IMR-90 (cell line): ENCODE results near the gene NPEPPS. TPM values are rescaled to one million over a fixed set of nuclear protein-coding genes. Genes with fewer than 3 reads are reported as not detected.

ENCODE experiments used
- ATAC-seq: fragments of 200-7000 bp; cut with Tn5 transposase; 2 replicates; pipeline ENCODE4 v1.9.1; 2020; ENCODE audit warnings: low read depth, mild to moderate bottlenecking, moderate library complexity
- BruUV-seq: library from RNA; stranded (reverse); fragments of 400-500 nt; replicated peaks from 2 replicates; lab custom pipeline; 2021; lab: Mats Ljungman, UMichigan
- CTCF ChIA-PET: fragments of 300-600 bp; formaldehyde crosslinking; extraction: SDS; loops from one replicate; lab custom pipeline; 2021; ENCODE audit warnings: antibody characterized with exemption; lab: Yijun Ruan, JAX
- POLR2A ChIA-PET: fragments of 300-600 bp; sonication (Branson Sonifier 250); formaldehyde crosslinking; loops from one replicate; lab custom pipeline; 2022; ENCODE audit warnings: antibody characterized with exemption; ENCODE audit not compliant: unreplicated experiment; lab: Charles Lee
- DNase-seq: peaks from one replicate; pipeline ENCODE4 v3.0.0; 2013
- H2AFZ ChIP-seq: replicated peaks from 2 replicates; pipeline ENCODE3; 2013; ENCODE audit warnings: low read length, mild to moderate bottlenecking; ENCODE audit not compliant: poor library complexity
- H2AK5ac ChIP-seq: 2 replicates; pipeline ENCODE4 v1.6.1; 2013; ENCODE audit warnings: low read depth, low read length, inconsistent platforms
- H2AK9ac ChIP-seq: replicated peaks from 2 replicates; pipeline ENCODE3; 2013; ENCODE audit warnings: mild to moderate bottlenecking, low read depth, low read length, moderate library complexity; ENCODE audit not compliant: poor library complexity
- H2BK120ac ChIP-seq: 2 replicates; pipeline ENCODE4 v1.6.1; 2013; ENCODE audit warnings: low read depth, low read length, inconsistent platforms
- H2BK15ac ChIP-seq: 3 replicates; pipeline ENCODE4 v1.6.1; 2013; ENCODE audit warnings: low read depth, low read length, inconsistent platforms
- H2BK20ac ChIP-seq: 2 replicates; pipeline ENCODE4 v1.6.1; 2013; ENCODE audit warnings: low read depth, mild to moderate bottlenecking, inconsistent platforms, low read length, moderate library complexity
- H2BK5ac ChIP-seq: 2 replicates; pipeline ENCODE4 v1.6.1; 2013; ENCODE audit warnings: mild to moderate bottlenecking, low read depth, low read length, inconsistent platforms; ENCODE audit not compliant: poor library complexity, severe bottlenecking
- H3K14ac ChIP-seq: replicated peaks from 2 replicates; pipeline ENCODE4 v1.6.1; 2013; ENCODE audit warnings: low read depth, low read length, inconsistent platforms
- H3K18ac ChIP-seq: 2 replicates; pipeline ENCODE4 v1.6.1; 2013; ENCODE audit warnings: low read depth, low read length, control low read depth
- H3K23ac ChIP-seq: 2 replicates; pipeline ENCODE4 v1.6.1; 2013; ENCODE audit warnings: low read depth, low read length, inconsistent platforms
- H3K27ac ChIP-seq: 2 replicates; pipeline ENCODE4 v1.5.1; 2013; ENCODE audit warnings: mild to moderate bottlenecking, control low read depth, low read length; ENCODE audit not compliant: insufficient read depth
- H3K27me3 ChIP-seq: 2 replicates; pipeline ENCODE4 v1.6.1; 2013; ENCODE audit warnings: low read length; ENCODE audit not compliant: control insufficient read depth, insufficient read depth
- H3K36me3 ChIP-seq: 2 replicates; pipeline ENCODE4 v1.6.1; 2013; ENCODE audit warnings: low read length, mixed read lengths; ENCODE audit not compliant: control insufficient read depth, insufficient read depth
- H3K4ac ChIP-seq: 2 replicates; pipeline ENCODE4 v1.6.1; 2013; ENCODE audit warnings: low read depth, low read length, inconsistent platforms
- H3K4me1 ChIP-seq: 2 replicates; pipeline ENCODE4 v1.6.1; 2013; ENCODE audit warnings: low read length, mixed read lengths; ENCODE audit not compliant: control insufficient read depth, insufficient read depth
- H3K4me2 ChIP-seq: 2 replicates; pipeline ENCODE4 v1.6.1; 2013; ENCODE audit warnings: low read depth, mild to moderate bottlenecking, control low read depth, low read length, moderate library complexity
- H3K4me3 ChIP-seq: 2 replicates; pipeline ENCODE4 v1.5.1; 2013; ENCODE audit warnings: low read depth, mild to moderate bottlenecking, control low read depth, low read length, moderate library complexity; ENCODE audit not compliant: insufficient read depth
- H3K56ac ChIP-seq: 2 replicates; pipeline ENCODE4 v1.6.1; 2013; ENCODE audit warnings: low read length, inconsistent platforms; ENCODE audit not compliant: insufficient read depth; ENCODE audit errors: extremely low read depth
- H3K79me1 ChIP-seq, 2 experiments: 2 replicates each; pipeline ENCODE4 v1.6.1; 2013; ENCODE audit warnings: low read length in 2 of 2, inconsistent platforms in 1 of 2, low read depth in 1 of 2
- H3K9ac ChIP-seq: 2 replicates; pipeline ENCODE4 v1.6.1; 2013; ENCODE audit warnings: low read depth, low read length, control low read depth
- H3K9me1 ChIP-seq: 2 replicates; pipeline ENCODE4 v1.6.1; 2013; ENCODE audit warnings: low read length, inconsistent platforms; ENCODE audit not compliant: insufficient read depth
- H3K9me3 ChIP-seq: 2 replicates; pipeline ENCODE4 v1.6.1; 2013; ENCODE audit warnings: low read length; ENCODE audit not compliant: control insufficient read depth, insufficient read depth
- H4K20me1 ChIP-seq: 2 replicates; pipeline ENCODE4 v1.6.1; 2013; ENCODE audit warnings: low read length, inconsistent platforms; ENCODE audit not compliant: insufficient read depth
- H4K5ac ChIP-seq: 2 replicates; pipeline ENCODE4 v1.6.1; 2013; ENCODE audit warnings: mild to moderate bottlenecking, low read depth, low read length, control low read depth
- H4K8ac ChIP-seq, 2 experiments: 2 replicates each; pipeline ENCODE4 v1.6.1; 2013; ENCODE audit warnings: low read depth in 2 of 2, low read length in 2 of 2, control low read depth in 1 of 2, inconsistent platforms in 1 of 2
- H4K91ac ChIP-seq: 2 replicates; pipeline ENCODE4 v1.6.1; 2013; ENCODE audit warnings: low read depth, low read length, inconsistent platforms; ENCODE audit not compliant: insufficient read depth
- BHLHE40 ChIP-seq: fragments of 150-350 bp; IDR thresholded peaks from 2 replicates; pipeline ENCODE4 v1.6.1; 2016; ENCODE audit warnings: mild to moderate bottlenecking, low read depth, low read length
- CEBPB ChIP-seq: IDR thresholded peaks from 2 replicates; pipeline ENCODE4 v1.6.1; 2012; ENCODE audit warnings: low read depth, low read length, improper control_type of control experiment
- CHD1 ChIP-seq: IDR thresholded peaks from 2 replicates; pipeline ENCODE4 v1.6.1; 2012; ENCODE audit warnings: low read depth, low read length, improper control_type of control experiment
- CTCF ChIP-seq: conservative IDR thresholded peaks from 2 replicates; pipeline ENCODE4 v1.5.1; 2012; ENCODE audit warnings: mild to moderate bottlenecking, low read depth, low read length, improper control_type of control experiment
- ELK1 ChIP-seq: fragments of 150-350 bp; IDR thresholded peaks from 2 replicates; pipeline ENCODE4 v1.6.1; 2016; ENCODE audit warnings: low read depth, mild to moderate bottlenecking, low read length, moderate library complexity, borderline replicate concordance
- FOS ChIP-seq: fragments of 150-350 bp; IDR thresholded peaks from 2 replicates; pipeline ENCODE4 v1.6.1; 2016; ENCODE audit warnings: low read depth, low read length
- MAFK ChIP-seq: IDR thresholded peaks from 2 replicates; pipeline ENCODE4 v1.6.1; 2012; ENCODE audit warnings: low read depth, low read length, improper control_type of control experiment
- MAZ ChIP-seq: IDR thresholded peaks from 2 replicates; pipeline ENCODE4 v1.6.1; 2012; ENCODE audit warnings: low read depth, mild to moderate bottlenecking, low read length, improper control_type of control experiment, moderate library complexity, borderline replicate concordance
- MXI1 ChIP-seq: IDR thresholded peaks from 2 replicates; pipeline ENCODE4 v1.6.1; 2012; ENCODE audit warnings: low read depth, mild to moderate bottlenecking, low read length, moderate library complexity, borderline replicate concordance
- POLR2A ChIP-seq: IDR thresholded peaks from 2 replicates; pipeline ENCODE4 v1.6.1; 2012; ENCODE audit warnings: mild to moderate bottlenecking, low read depth, low read length
- RCOR1 ChIP-seq: IDR thresholded peaks from 2 replicates; pipeline ENCODE4 v1.6.1; 2012; ENCODE audit warnings: mild to moderate bottlenecking, low read length, improper control_type of control experiment; ENCODE audit not compliant: insufficient replicate concordance
- RFX5 ChIP-seq: IDR thresholded peaks from 2 replicates; pipeline ENCODE4 v1.8.0; 2012; ENCODE audit warnings: low read depth, mild to moderate bottlenecking, low read length, moderate library complexity
- SMC3 ChIP-seq: fragments of 150-350 bp; IDR thresholded peaks from 2 replicates; pipeline ENCODE4 v1.6.1; 2016; ENCODE audit warnings: low read depth, mild to moderate bottlenecking, antibody characterized with exemption, low read length, moderate library complexity
- USF2 ChIP-seq: fragments of 150-350 bp; IDR thresholded peaks from 2 replicates; pipeline ENCODE4 v1.6.1; 2017; ENCODE audit warnings: mild to moderate bottlenecking, antibody characterized with exemption, low read length, low read depth
- WGBS, 2 experiments: methylation state at CpG; one replicate each; pipeline versions ENCODE4 v1.1.5 to v1.1.7; 2013; ENCODE audit warnings: missing lambda C conversion rate in 2 of 2; ENCODE audit not compliant: insufficient read length in 1 of 2; ENCODE audit errors: extremely low coverage in 2 of 2; 5-methylcytosine and 5-hydroxymethylcytosine counted together
- dilution Hi-C: fragments of 300-500 bp; cut with HindIII; formaldehyde crosslinking; loops from one replicate; pipeline ENCODE4 v1.14.3; 2018; ENCODE audit warnings: low sequenced_read_pairs; ENCODE audit not compliant: unreplicated experiment
- in situ Hi-C: fragments of 300-500 bp; cut with MboI; formaldehyde crosslinking; loops from 3 replicates; pipeline ENCODE4 v1.14.3; 2019; ENCODE audit warnings: low sequenced_read_pairs, inconsistent platforms, mixed read lengths
- intact Hi-C: fragments of 100-400 bp; cut with micrococcal nuclease; formaldehyde crosslinking; loops from 2 replicates; pipeline ENCODE4 v1.10.0; 2022
- polyA plus RNA-seq, 3 experiments: library from polyadenylated mRNA; depleted of rRNA; stranded (reverse); fragments of >200 nt; gene quantifications; 2 replicates each; pipeline ENCODE4 v1.2.3, GENCODE V29; 2012; ENCODE audit warnings: low replicate concordance in 1 of 3
- total RNA-seq: library from RNA; depleted of rRNA; stranded (reverse); fragments of >200 nt; gene quantifications from 2 replicates; pipeline ENCODE4 v1.2.3, GENCODE V29; 2012

NPEPPS gene
- total and polyA plus RNA-seq, 2 of the 4 experiments (the other 2 are of a cell fraction): 54.1 to 64.6 TPM

- H2BK15ac ChIP-seq: peak overlapping the region; percentile 92; the same call in 1 of the 3 replicates
- H2BK20ac ChIP-seq: peak overlapping the region; percentile 91
- in situ Hi-C loops: loop anchor here (25.0 kb wide), 1 partner anchor 460 kb away; no protein-coding TSS in a partner anchor
- H4K8ac ChIP-seq: peak overlapping the region in 1 of 2 experiments; percentile 76; a peak in 3 of 4 replicates
- H3K9me3 ChIP-seq: no peaks in the 10 kb centered on the region
- ATAC-seq (peak; percentile 13; the same call in 1 of the 2 replicates), DNase-seq (no peak)
- H2AFZ ChIP-seq: no peak overlapping the region
- H3K14ac ChIP-seq: peak overlapping the region; percentile 90
- H3K9ac ChIP-seq: peak overlapping the region; percentile 9; the same call in 1 of the 2 replicates
- peak overlapping the region; percentile 61; the same call in 1 of the 2 replicates for H2AK5ac ChIP-seq
- peak overlapping the region; percentile 92 for H2BK120ac ChIP-seq
- H3K27ac ChIP-seq: peak overlapping the region; percentile 45
- dilution Hi-C loops: no loop called here
- intact Hi-C loops: loop anchor here (2.0 to 5.0 kb wide), 2 partner anchors 27 to 260 kb away; partner anchors contain the start of gene KPNB1
- H3K4ac ChIP-seq: peak overlapping the region; percentile 93
- H3K18ac ChIP-seq: peak overlapping the region; percentile 53; the same call in 1 of the 2 replicates
- POLR2A ChIA-PET: no interaction called here
- peak overlapping the region; percentile 47; the same call in 1 of the 2 replicates for H3K4me2 ChIP-seq
- peaks cover 12 to 24% of the 10 kb centered on the region in 2 experiments; a peak in 3 of 4 replicates for H3K79me1 ChIP-seq
- peaks cover 14% of the 10 kb centered on the region for H3K36me3 ChIP-seq
- H4K91ac ChIP-seq: peak overlapping the region; percentile 86
- no peak for TF ChIP-seq CHD1
- no peak for TF ChIP-seq POLR2A
- TF ChIP-seq MAZ: no peak
- no peak for TF ChIP-seq FOS
- no peak for TF ChIP-seq MAFK
- TF ChIP-seq MXI1: no peak
- no peak for TF ChIP-seq SMC3
- TF ChIP-seq RCOR1: no peak
- TF ChIP-seq CTCF: no peak
- no peak for TF ChIP-seq USF2
- TF ChIP-seq RFX5: no peak
- no peak for TF ChIP-seq BHLHE40
- no peak for TF ChIP-seq ELK1
- TF ChIP-seq CEBPB: no peak
- no peaks in the 10 kb centered on the region for H3K27me3 ChIP-seq
- H3K56ac ChIP-seq: peak overlapping the region; percentile 86; the same call in 1 of the 2 replicates
- peaks cover 13% of the 10 kb centered on the region for H3K4me1 ChIP-seq
- CTCF ChIA-PET: interaction anchor here (0.8 kb wide), 1 partner anchor 18 kb away, joined by 3 read pairs; no protein-coding TSS in a partner anchor
- peak overlapping the region; percentile 80 for H3K23ac ChIP-seq
- whole genome bisulfite sequencing, 2 experiments: no CpG with 5 or more reads among the region's 2 CpGs
- peaks cover 4% of the 10 kb centered on the region for H4K20me1 ChIP-seq
- H4K5ac ChIP-seq: peak overlapping the region; percentile 35; the same call in 1 of the 2 replicates
- TSS peak; percentile 88 for BruUV-seq
- 0 out of 2 replicates have a peak, but pooled peaks cover 3% of the 10 kb centered on the region for H3K9me1 ChIP-seq
- no peak overlapping the region for H3K4me3 ChIP-seq
- H2AK9ac ChIP-seq: no peak overlapping the region
- peak overlapping the region; percentile 96 for H2BK5ac ChIP-seq
Observed at GRCh38 chr17:47622180-47622549, 91.3 kb downstream of the NPEPPS start.
